Mucosa of descending colon (tissue), 3 donors: ENCODE data around the gene ZNF568. TPM values are rescaled to one million over a fixed set of nuclear protein-coding genes. Genes with fewer than 3 reads are reported as not detected.

Source experiments
- ATAC-seq: fragments of 200-7000 bp; cut with Tn5 transposase; one replicate; pipeline ENCODE4 v1.9.1; 2020; ENCODE audit warnings: mild to moderate bottlenecking, moderate library complexity
- DNase-seq, 3 donors: peaks; one replicate each; pipeline ENCODE4 v3.0.0-alpha.2; 2020
- H3K36me3 ChIP-seq: fragments of 200-600 bp; one replicate; pipeline ENCODE4 v1.8.0; 2021; ENCODE audit warnings: low read depth, mild to moderate bottlenecking
- H3K4me1 ChIP-seq: fragments of 200-600 bp; one replicate; pipeline ENCODE4 v1.8.0; 2021; ENCODE audit warnings: low read depth, mild to moderate bottlenecking
- H3K4me3 ChIP-seq: fragments of 200-600 bp; one replicate; pipeline ENCODE4 v1.8.0; 2021; ENCODE audit warnings: mild to moderate bottlenecking
- H3K9me3 ChIP-seq: fragments of 200-600 bp; one replicate; pipeline ENCODE4 v1.8.0; 2021; ENCODE audit warnings: mild to moderate bottlenecking
- CTCF ChIP-seq: fragments of 200-600 bp; IDR thresholded peaks from one replicate; pipeline ENCODE4 v1.8.0; 2022; ENCODE audit warnings: antibody characterized with exemption, mild to moderate bottlenecking
- intact Hi-C, 2 donors: fragments of 100-400 bp; cut with DNase I in 1 of 2; cut with micrococcal nuclease in 1 of 2; formaldehyde crosslinking; loops; one replicate each; pipeline versions ENCODE4 v1.11.0 to v1.11.1; 2022; cut with DNase I, micrococcal nuclease
- long read RNA-seq, 2 donors: library from polyadenylated mRNA; unstranded; transcript quantifications; one replicate each; pipeline ENCODE4 v2.0.0, GENCODE V29; 2019 to 2021
- total RNA-seq, 3 donors: library from RNA; stranded (reverse); fragmentation: NEBNext Ultra II Directional in 2 of 3; extraction: Animal tissue kit (Norgen Biotek cat#: 25700) in 2 of 3; gene quantifications; one replicate each; pipeline versions ENCODE4 v1.2.1 to v1.2.4, GENCODE V29; 2021 to 2023
- donor health status: DM: no; HTN: no; CAD: no; lungs with moderate emphysema.
- donor health status: DM: no; HTN: no; CAD: no.
- donor health status: DM: no; HTN: yes; CAD: no.

Gene ZNF568
- 10 to 100 TPM in 1 of 3 donors, 1 to 10 TPM in 2; 3.8 to 14.2 (median 4.3) TPM for total RNA-seq
- long read RNA-seq, donor 1, partial matches to known transcripts = 1 of 13 reads
- long read RNA-seq, donor 1, other reads (novel, unspliced or antisense) = 6 of 13 reads
- long read RNA-seq, donor 2, partial matches to known transcripts = 0 of 3 reads
- long read RNA-seq, donor 2, other reads (novel, unspliced or antisense) = 3 of 3 reads

GRCh38 chr19:36915992-36916830 is at the start of gene ZNF568, which contains the start of gene ZNF829:
Gene ZNF568 (plus strand): TSS chr19:36916332. CDS start chr19:36922771, 6,439 bp downstream.
Gene ZNF829 (minus strand): TSS chr19:36916291. CDS start chr19:36915167, 1,124 bp downstream.
- DNase-seq (peak; percentile 90 to 92 (median 92)), ATAC-seq (peak; percentile 99)
- peak; percentile 46 for TF ChIP-seq CTCF
- peaks cover 8% of the 10 kb centered on the region for H3K4me1 ChIP-seq
- peaks cover 21% of the 10 kb centered on the region for H3K9me3 ChIP-seq
- peak within 1 kb of the TSS; percentile 54 for H3K4me3 ChIP-seq
- intact Hi-C loops = no loop called here
- H3K36me3 ChIP-seq = no peaks in the 10 kb centered on the region

- TF ChIP-seq CTCF = no peak
- no peak for ATAC-seq
- no peak for DNase-seq
- Histone ChIP-seq H3K9me3 (peaks cover 100% of the 10 kb centered on the region), H3K4me1 (no peaks in the 10 kb centered on the region), H3K36me3 (no peaks in the 10 kb centered on the region), H3K4me3 (no peak overlapping the region)
- intact Hi-C loops = no loop called here
These were observed 38.9 kb upstream of the ZNF568 start for GRCh38 chr19:36876993-36877938.

GRCh38 chr19:36891768-36892357 is 24.3 kb upstream of the ZNF568 start:
- no peak for DNase-seq

GRCh38 chr19:36894849-36895383 is 21.2 kb upstream of the ZNF568 start:
- DNase-seq = no peak
- intact Hi-C loops = no loop called here
- Histone ChIP-seq H3K9me3 (peaks cover 99% of the 10 kb centered on the region), H3K36me3 (no peaks in the 10 kb centered on the region), H3K4me3 (no peak overlapping the region), H3K4me1 (no peaks in the 10 kb centered on the region)
- no peak for ATAC-seq
- no peak for TF ChIP-seq CTCF

More at GRCh38 chr19:36891768-36892357, 24.3 kb upstream of the ZNF568 start:
- intact Hi-C loops = no loop called here
- Histone ChIP-seq H3K36me3 (no peaks in the 10 kb centered on the region), H3K9me3 (peaks cover 98% of the 10 kb centered on the region), H3K4me3 (no peak overlapping the region), H3K4me1 (no peaks in the 10 kb centered on the region)
- TF ChIP-seq CTCF = no peak
- ATAC-seq = no peak

- Histone ChIP-seq H3K9me3 (peaks cover 96% of the 10 kb centered on the region), H3K4me1 (no peaks in the 10 kb centered on the region), H3K4me3 (no peak overlapping the region), H3K36me3 (no peaks in the 10 kb centered on the region)
- TF ChIP-seq CTCF = no peak
- DNase-seq (no peak), ATAC-seq (no peak)
- intact Hi-C loops = no loop called here
These were observed 17.7 kb upstream of the ZNF568 start for GRCh38 chr19:36898422-36898821.
